Hematopoietic multipotent progenitor cell treated with erythropoietin and hydrocortisone succinate and interleukin-3 and kit ligand, for 8 days (in vitro differentiated cells): ENCODE measurements around the gene TCEAL4.
"Not testable (repeated sequence)": the region's sequence is repeated elsewhere in the genome, so short reads cannot be mapped to it uniquely, and the experiment has no call there.

Source experiments
- DNase-seq: peaks from one replicate; pipeline ENCODE4 v3.0.0-alpha.2; 2015

The TCEAL4 gene

GRCh38 chrX:103595202-103595601, 9.9 kb downstream of the TCEAL4 start:
- not testable (repeated sequence) for DNase-seq

GRCh38 chrX:103607364-103608305, 22.3 kb downstream of the TCEAL4 start, which contains the start of gene TCEAL3:
TSS of gene TCEAL3 (plus strand) at chrX:103607963. CDS start at chrX:103609065, 1,102 bp downstream.
- no peak for DNase-seq

GRCh38 chrX:103608306-103608963, 23.1 kb downstream of the TCEAL4 start:
- no peak for DNase-seq

- no peak for DNase-seq
Measured at GRCh38 chrX:103610282-103610681, 25.0 kb downstream of the TCEAL4 start.

GRCh38 chrX:103613362-103613890, 28.1 kb downstream of the TCEAL4 start:
- DNase-seq = no peak

GRCh38 chrX:103614999-103615398, 29.7 kb downstream of the TCEAL4 start:
- no peak for DNase-seq

GRCh38 chrX:103615781-103616371, 30.6 kb downstream of the TCEAL4 start:
- no peak for DNase-seq

- DNase-seq = no peak
Measured at GRCh38 chrX:103616676-103617186, 31.4 kb downstream of the TCEAL4 start.

GRCh38 chrX:103624111-103624510, 38.8 kb downstream of the TCEAL4 start:
- DNase-seq = no peak

- DNase-seq = no peak
Measured at GRCh38 chrX:103626855-103627254, 41.5 kb downstream of the TCEAL4 start.

GRCh38 chrX:103628386-103629317, 43.3 kb downstream of the TCEAL4 start, which contains the start of gene TCEAL1:
TSS of gene TCEAL1 (plus strand) at chrX:103628975. CDS start at chrX:103629917, 942 bp downstream.
- peak; percentile 48 for DNase-seq

GRCh38 chrX:103629318-103630170, 44.2 kb downstream of the TCEAL4 start:
- DNase-seq = peak; percentile 51

- no peak for DNase-seq
Measured at GRCh38 chrX:103630171-103630511, 44.8 kb downstream of the TCEAL4 start.

GRCh38 chrX:103631145-103631544, 45.8 kb downstream of the TCEAL4 start:
- DNase-seq = no peak

GRCh38 chrX:103635436-103635835, 50.1 kb downstream of the TCEAL4 start:
- no peak for DNase-seq
